AG04450 (cell line): Measurements from ENCODE around the gene HS6ST2. TPM values are rescaled to one million over a fixed set of nuclear protein-coding genes. Genes with fewer than 3 reads are reported as not detected.

Experiments
- CTCF ChIA-PET: fragments of 300-600, 350-600 bp; formaldehyde crosslinking; extraction: SDS; loops from one replicate; lab custom pipeline; 2022; ENCODE audit warnings: antibody characterized with exemption, inconsistent platforms; lab: Charles Lee
- POLR2A ChIA-PET: fragments of 350-600 bp; formaldehyde crosslinking; extraction: SDS; loops from one replicate; lab custom pipeline; 2021; ENCODE audit warnings: antibody characterized with exemption, inconsistent platforms; lab: Yijun Ruan, JAX
- DNase-seq: peaks from one replicate; pipeline ENCODE4 v3.0.0-alpha.2; 2011; ENCODE audit warnings: low read depth, low spot score
- H3K27ac ChIP-seq: one replicate; pipeline ENCODE4 v1.5.1; 2012; ENCODE audit warnings: low read depth, low read length, control low read depth
- H3K27me3 ChIP-seq: one replicate; pipeline ENCODE4 v1.6.0; 2012; ENCODE audit warnings: low read length; ENCODE audit not compliant: control insufficient read depth, insufficient read depth
- H3K4me3 ChIP-seq: 2 replicates; pipeline ENCODE4 v1.5.1; 2011; ENCODE audit warnings: mild to moderate bottlenecking, low read depth, low read length, control low read depth
- H3K9me3 ChIP-seq: 2 replicates; pipeline ENCODE4 v1.5.1; 2012; ENCODE audit warnings: low read length; ENCODE audit not compliant: control insufficient read depth, insufficient read depth
- polyA minus RNA-seq: library from RNA; depleted of rRNA, polyadenylated mRNA; stranded (reverse); fragments of >200 nt; gene quantifications from 2 replicates; pipeline ENCODE4 v1.2.3, GENCODE V29; 2011; rRNA and poly(A)+ RNA removed
- polyA plus RNA-seq: library from polyadenylated mRNA; depleted of rRNA; stranded (reverse); fragments of >200 nt; gene quantifications from 2 replicates; pipeline ENCODE4 v1.2.3, GENCODE V29; 2011; rRNA removed
- TF ChIP-seq, protein P1 (sequence below): IDR thresholded peaks from 2 replicates; pipeline ENCODE4 v1.5.1; 2011; ENCODE audit warnings: low read depth, low read length, control low read depth, inconsistent platforms

Gene HS6ST2
- polyA plus RNA-seq (not detected in 2 replicates), polyA minus RNA-seq (not detected in 2 replicates)

DNA sequence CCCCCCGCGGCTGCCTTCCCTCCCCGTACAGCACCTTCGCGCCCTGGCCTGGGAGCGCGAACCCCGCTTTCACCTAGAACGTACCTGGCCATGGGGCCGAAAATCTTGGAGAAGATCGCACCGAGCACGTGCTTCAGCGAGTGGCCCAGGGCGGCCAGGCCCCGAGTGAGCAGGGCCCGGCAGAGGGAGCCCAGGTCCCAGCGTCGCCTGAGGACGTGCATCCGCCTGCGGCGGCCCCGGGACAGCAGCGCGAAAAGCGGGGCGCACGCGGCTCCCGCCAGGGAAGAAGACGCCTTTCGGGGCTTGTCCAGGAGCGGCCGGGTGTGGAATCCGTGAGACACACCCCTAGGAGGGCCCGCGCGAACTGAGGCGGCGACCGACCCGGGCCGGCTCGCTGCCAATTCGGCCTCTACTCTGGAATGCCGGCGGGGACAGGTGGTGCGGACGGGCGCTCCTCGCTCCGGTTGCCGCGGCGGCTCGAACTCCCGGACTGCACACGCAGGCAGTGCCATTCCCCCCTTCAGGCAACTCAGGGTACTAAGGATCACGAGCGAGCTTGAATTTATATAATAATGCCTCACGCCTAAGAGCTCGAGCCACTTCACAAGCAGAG, at the start of gene HS6ST2:
Gene HS6ST2, minus strand, starts transcription at position 539 of the 613 bp plus-strand sequence.
- Histone ChIP-seq H3K4me3 (no peak within 1 kb of the TSS), H3K27ac (no peak within 1 kb of the TSS), H3K9me3 (no peaks in the 10 kb centered on the region), H3K27me3 (peaks cover 5% of the 10 kb centered on the region)
- DNase-seq = no peak
- CTCF ChIA-PET = no interaction called here
- TF ChIP-seq, protein P1, sequence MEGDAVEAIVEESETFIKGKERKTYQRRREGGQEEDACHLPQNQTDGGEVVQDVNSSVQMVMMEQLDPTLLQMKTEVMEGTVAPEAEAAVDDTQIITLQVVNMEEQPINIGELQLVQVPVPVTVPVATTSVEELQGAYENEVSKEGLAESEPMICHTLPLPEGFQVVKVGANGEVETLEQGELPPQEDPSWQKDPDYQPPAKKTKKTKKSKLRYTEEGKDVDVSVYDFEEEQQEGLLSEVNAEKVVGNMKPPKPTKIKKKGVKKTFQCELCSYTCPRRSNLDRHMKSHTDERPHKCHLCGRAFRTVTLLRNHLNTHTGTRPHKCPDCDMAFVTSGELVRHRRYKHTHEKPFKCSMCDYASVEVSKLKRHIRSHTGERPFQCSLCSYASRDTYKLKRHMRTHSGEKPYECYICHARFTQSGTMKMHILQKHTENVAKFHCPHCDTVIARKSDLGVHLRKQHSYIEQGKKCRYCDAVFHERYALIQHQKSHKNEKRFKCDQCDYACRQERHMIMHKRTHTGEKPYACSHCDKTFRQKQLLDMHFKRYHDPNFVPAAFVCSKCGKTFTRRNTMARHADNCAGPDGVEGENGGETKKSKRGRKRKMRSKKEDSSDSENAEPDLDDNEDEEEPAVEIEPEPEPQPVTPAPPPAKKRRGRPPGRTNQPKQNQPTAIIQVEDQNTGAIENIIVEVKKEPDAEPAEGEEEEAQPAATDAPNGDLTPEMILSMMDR = no peak
- POLR2A ChIA-PET = no interaction called here

DNA sequence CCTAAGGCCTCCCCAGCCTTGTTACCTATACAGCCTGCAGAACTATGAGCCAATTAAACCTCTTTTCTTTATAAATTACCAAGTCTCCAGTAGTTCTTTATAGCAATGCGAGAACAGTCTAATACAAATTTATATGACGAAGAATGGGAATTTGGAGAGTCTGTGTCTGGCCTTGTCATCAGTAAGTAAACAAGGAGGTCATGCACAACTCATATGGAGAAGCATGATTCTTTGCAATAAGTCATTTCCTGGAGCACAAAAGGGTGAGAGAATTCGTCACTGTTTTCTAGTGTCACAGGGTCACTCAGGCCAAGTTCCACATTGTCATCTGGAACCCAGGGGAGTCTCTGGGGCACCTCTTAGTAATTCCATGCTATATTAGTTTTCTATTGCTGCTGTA, 49.0 kb upstream of the HS6ST2 start:
- DNase-seq = no peak
- Histone ChIP-seq H3K9me3 (no peaks in the 10 kb centered on the region), H3K27me3 (no peaks in the 10 kb centered on the region), H3K27ac (no peak overlapping the region), H3K4me3 (no peak overlapping the region)
- TF ChIP-seq, protein P1 = no peak
- ChIA-PET CTCF (no interaction called here), POLR2A (no interaction called here)

GRCh38 chrX:133005616-133006015, 47.2 kb upstream of the HS6ST2 start:
- TF ChIP-seq, protein P1 = no peak
- no peak for DNase-seq
- Histone ChIP-seq H3K9me3 (no peaks in the 10 kb centered on the region), H3K4me3 (no peak overlapping the region), H3K27ac (no peak overlapping the region), H3K27me3 (no peaks in the 10 kb centered on the region)
- CTCF ChIA-PET = interaction anchor here (1.0 to 2.2 kb wide), 3 partner anchors 9 to 665 kb away, joined by 3 to 22 read pairs (median 5); no protein-coding TSS in a partner anchor
- POLR2A ChIA-PET = no interaction called here

DNA sequence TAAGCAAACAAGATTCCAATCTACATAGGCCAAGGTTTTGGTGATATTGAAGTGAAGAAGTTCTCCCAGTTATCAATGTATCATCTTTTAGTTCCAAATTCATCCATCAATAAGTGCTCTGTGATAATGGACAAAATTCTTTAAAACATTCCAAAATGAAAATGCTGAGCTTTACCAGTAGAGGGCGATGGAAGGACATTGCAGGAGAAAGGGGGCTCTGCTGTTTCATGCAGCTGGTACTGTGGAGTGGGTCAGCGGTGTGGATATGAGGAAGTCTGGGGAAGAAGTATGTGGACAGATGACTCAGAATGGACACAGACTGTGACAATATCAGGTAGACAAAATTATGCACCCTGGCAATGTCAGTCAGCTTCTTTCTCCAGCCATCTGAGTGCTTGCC, 46.6 kb upstream of the HS6ST2 start:
- H3K27me3 ChIP-seq = no peaks in the 10 kb centered on the region
- H3K9me3 ChIP-seq = no peaks in the 10 kb centered on the region
- no peak overlapping the region for H3K27ac ChIP-seq
- no peak for DNase-seq
- H3K4me3 ChIP-seq = no peak overlapping the region
- TF ChIP-seq, protein P1 = peak; percentile 61
- ChIA-PET CTCF (interaction anchor here (0.7 to 2.2 kb wide), 7 partner anchors 9 to 745 kb away, joined by 3 to 22 read pairs (median 4); no protein-coding TSS in a partner anchor), POLR2A (no interaction called here)

DNA sequence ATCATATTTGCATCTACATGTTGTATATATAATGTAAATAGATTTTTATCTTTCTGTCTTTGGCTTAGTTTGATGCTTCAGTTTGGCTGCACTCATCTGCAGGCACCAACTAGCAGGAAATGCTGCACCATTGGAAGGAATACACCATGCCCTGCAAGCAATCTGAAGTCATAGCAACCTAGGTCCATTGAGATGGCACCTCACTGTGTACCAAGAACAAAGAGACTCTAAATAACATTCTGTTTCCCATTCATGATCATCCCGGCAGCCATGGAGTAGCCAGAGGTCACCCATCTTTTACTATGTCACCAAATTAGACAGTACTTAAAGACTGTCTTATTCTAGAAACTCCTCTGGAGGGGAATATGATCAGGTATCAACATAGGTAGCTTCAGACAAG, 40.8 kb upstream of the HS6ST2 start:
- Histone ChIP-seq H3K9me3 (no peaks in the 10 kb centered on the region), H3K4me3 (no peak overlapping the region), H3K27ac (no peak overlapping the region), H3K27me3 (no peaks in the 10 kb centered on the region)
- no peak for DNase-seq
- ChIA-PET CTCF (no interaction called here), POLR2A (no interaction called here)
- TF ChIP-seq, protein P1 = no peak
